Testis (tissue), 2 donors: ENCODE data around the gene PRSS1.

Source experiments
- POLR2A ChIP-seq: fragments of 450-650 bp; IDR thresholded peaks from one replicate; pipeline ENCODE4 v1.6.1; 2017; ENCODE audit warnings: antibody characterized with exemption, mild to moderate bottlenecking, moderate library complexity
- TF ChIP-seq, protein P1 (sequence below), 3 experiments: fragments of 450-650 bp in 2 of 3; fragments of 200-600 bp in 1 of 3; sonication (generic) in 1 of 3; IDR thresholded peaks; one replicate each; pipeline ENCODE4 v1.5.1; 2016 to 2019; ENCODE audit warnings: antibody characterized with exemption in 3 of 3, mild to moderate bottlenecking in 2 of 3, moderate library complexity in 1 of 3

DNA sequence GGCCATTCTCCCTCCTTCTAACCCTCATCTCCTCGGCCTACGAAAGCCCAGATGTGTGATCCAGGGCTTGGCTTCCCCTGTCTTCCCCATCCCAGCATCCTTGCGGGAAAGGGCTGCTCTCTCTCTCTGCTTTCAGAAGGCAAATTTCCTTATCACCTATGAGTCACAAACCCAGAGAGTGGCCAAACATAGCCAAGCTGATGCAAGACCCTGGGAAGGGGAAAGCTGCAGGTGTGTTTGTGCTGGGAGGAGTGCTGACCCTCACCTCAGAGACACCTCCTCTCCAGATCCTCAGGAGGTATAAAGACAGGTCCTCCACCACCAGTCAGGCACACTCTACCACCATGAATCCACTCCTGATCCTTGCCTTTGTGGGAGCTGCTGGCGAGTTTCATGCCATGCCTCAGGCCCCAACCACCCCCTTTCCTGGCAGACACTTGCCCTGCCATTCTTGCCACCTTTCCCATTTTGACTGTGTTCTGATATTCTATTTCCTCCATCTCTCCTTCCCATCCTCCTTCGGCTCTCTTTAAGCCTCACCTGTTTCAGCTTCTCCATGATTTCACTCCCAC lies 10.9 kb downstream of the PRSS1 start:
- TF ChIP-seq, protein P1, sequence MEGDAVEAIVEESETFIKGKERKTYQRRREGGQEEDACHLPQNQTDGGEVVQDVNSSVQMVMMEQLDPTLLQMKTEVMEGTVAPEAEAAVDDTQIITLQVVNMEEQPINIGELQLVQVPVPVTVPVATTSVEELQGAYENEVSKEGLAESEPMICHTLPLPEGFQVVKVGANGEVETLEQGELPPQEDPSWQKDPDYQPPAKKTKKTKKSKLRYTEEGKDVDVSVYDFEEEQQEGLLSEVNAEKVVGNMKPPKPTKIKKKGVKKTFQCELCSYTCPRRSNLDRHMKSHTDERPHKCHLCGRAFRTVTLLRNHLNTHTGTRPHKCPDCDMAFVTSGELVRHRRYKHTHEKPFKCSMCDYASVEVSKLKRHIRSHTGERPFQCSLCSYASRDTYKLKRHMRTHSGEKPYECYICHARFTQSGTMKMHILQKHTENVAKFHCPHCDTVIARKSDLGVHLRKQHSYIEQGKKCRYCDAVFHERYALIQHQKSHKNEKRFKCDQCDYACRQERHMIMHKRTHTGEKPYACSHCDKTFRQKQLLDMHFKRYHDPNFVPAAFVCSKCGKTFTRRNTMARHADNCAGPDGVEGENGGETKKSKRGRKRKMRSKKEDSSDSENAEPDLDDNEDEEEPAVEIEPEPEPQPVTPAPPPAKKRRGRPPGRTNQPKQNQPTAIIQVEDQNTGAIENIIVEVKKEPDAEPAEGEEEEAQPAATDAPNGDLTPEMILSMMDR (IDR thresholded peaks at IDR 0.05): no peak
- no peak for TF ChIP-seq POLR2A
